HG02678 (cell line): Measurements from ENCODE around the gene REEP1.
A peak's percentile ranks its signal among the peaks of the same experiment; 100 is the strongest.

Source experiments
- ATAC-seq: cut with Tn5 transposase; IDR thresholded peaks from one replicate; pipeline ENCODE4 v1.9.1; 2021; ENCODE audit warnings: mild to moderate bottlenecking, moderate library complexity; ENCODE audit not compliant: unreplicated experiment

The REEP1 gene

DNA sequence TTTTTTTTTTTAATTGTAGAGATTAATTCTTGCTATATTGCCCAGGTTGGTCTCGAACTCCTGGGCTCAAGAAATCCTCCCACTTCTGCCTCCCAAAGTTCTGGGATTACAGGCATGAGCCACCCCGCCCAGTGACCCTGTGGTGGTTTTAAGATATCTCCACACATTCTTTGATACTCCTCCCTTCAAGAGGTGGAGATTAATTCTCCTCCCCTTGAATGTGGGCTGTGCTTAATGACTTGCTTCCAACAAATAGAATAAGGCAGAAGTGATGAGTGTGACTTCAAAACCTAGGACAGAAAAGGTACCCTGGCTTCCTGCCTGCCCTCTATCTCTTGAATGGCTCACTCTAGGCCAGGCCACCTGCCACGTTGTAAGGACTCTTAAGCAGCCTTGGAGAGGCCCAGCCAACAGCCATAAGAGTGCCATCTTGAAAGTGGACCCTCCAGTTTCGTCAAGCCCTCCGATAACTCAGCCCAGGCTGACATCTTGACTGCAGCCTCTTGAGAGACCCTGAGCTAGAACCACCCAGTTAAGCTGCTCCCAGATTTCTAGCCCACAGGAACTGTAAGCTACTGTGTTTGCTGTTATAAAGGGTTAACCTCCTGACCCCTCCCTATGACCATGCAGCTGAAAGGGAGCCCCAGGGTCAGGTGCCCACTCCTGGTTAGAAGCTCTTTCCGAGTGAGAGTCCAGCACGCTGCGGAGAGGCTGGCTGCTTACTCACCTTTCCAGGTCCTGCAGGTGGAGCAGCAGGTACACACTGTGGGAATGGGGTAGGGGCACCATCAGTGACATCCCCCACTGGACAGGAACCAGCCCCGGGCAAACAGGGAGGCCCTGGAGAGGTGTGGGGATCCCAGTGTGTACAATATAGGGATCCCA, 110.5 kb downstream of the REEP1 start:
- no peak for ATAC-seq

- no peak for ATAC-seq
Measured at GRCh38 chr2:86226070-86226469, 111.4 kb downstream of the REEP1 start.

- peak; percentile 63 for ATAC-seq
Measured at GRCh38 chr2:86225581-86225980, 111.8 kb downstream of the REEP1 start.

DNA sequence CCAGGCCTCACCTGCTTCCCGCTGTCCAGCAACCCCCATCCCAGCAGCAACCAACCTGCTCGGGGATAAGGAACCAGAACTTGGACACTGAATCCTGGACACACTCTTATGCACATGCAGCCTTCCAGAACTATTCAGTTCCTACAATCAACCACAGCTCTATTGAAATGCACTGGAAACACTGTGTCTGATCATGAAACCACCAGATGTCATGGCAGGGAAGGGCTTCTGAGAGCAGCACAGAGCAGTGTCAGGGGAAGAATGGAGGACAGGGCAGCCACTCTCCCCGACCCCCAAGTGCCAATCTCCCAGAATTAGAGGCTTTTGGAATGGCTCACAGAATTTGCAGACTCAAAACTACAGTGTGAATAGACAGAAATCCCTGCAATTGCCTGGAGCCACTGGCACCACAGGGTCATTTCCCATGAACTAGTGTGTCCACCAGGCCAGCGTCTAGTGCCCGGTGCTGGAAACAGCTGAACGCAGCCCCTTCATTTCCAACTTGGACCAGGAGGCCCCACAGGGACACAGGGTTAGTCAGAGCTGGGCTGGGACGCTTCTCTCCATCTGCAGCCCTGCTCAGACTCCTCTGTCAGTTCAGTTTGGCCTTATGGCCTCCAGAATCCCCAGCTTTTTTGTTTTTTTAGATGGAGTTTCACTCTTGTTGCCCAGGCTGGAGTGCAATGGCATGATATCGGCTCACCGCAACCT, 112.6 kb downstream of the REEP1 start:
- ATAC-seq = no peak

DNA sequence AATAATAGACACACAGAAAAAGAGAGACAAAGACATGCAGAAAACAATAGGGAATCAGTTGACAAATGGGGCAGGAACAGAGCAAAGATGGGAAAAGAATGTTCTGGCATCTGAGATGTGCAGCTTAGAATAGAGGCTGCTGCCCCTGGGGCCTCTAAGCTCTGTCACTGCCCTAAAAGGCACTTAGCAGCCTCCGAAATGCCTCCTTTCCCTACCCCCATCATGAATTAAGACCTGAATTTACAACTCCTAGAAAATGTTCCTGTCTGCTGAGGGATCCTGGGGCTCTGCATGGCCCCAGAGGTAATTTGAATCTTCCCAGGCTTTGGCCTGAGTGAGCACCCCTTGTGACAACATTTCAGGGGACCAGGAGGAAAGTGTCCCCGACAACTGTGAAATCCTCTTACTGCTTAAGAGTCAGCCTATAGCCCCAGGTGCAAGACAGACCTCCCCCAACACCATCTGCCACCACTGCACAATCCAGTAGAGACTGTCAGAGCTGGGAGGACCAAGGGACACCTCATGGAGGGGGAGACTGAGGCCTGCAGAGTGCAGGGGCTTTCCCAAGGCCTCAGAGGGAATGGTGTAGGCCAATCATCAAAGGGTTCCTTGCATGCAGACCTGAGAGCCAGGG, 113.4 kb downstream of the REEP1 start:
- ATAC-seq = no peak

DNA sequence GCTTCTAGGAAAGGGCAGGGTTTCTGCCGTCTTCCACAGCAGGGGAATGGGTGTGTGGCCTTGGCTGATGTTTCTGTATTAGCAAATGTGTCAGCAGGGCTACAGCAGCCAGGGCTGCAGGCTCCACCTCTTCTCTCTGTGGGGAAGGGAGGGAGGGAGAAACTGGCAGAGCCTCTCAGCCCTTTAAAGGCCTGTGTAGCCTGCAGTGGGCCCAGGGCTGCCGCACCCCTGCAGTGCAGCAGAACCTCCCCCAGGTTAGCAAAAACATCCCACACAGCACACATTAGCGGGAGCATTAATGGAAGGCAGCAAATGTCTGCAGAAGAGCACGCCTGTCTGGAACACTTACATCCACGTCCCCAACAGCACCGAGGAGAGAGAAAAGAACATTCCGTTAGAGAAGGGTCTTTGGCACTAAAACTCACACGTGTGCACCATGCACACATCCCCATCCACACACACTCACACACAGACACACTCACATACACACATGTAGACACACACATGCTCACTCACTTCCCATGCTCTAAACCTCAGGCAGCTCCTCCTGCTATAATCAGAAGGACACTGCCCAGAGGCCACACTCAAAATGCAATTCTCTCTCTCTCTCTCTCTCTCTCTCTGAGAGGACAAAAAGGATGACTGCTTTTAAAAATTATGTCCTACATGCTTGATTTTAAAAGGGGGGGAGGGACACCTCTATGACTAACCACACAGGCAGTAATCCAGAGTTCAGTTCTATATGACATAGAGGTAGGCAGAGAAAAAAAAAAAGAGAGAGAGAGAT, 114.1 kb downstream of the REEP1 start:
- ATAC-seq = no peak

GRCh38 chr2:86221066-86221684, 116.3 kb downstream of the REEP1 start:
- no peak for ATAC-seq

DNA sequence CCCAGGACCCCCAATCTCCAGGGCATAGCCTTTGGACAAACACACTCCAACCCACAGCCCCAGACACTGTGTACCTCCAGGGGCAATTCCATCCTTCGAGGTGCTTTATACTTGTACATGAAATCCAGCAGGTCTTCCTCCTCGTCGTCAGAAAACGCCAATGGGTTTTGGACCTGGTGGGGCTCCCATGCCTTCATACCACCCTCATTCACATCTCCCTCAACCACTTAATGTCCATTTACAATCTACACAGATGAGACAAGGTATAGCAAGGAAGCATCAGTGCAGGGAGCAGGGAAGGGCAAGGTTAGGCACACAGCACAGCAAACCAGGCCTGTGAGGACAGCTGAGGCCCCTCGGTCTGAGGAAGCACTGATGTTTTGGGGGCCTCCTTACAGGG, 117.5 kb downstream of the REEP1 start:
- ATAC-seq = no peak

GRCh38 chr2:86218124-86218523, 119.3 kb downstream of the REEP1 start:
- ATAC-seq = no peak

GRCh38 chr2:86216575-86217555, 120.6 kb downstream of the REEP1 start:
- ATAC-seq = no peak

DNA sequence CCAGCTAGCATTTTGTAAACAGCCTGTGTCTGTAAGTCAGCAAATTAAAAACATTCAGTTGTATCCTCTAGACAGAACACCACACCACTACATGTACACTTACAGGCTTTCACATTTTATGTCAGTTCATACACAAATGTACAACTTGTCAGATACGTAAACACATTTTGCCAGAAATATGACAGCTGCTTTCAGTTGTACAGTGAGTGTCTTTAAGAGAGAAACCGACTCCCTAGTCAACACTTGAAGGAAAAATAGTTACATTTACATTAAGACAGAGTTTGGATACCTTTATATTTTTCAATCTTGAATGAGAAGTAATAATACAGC, 123.0 kb downstream of the REEP1 start:
- ATAC-seq = no peak

DNA sequence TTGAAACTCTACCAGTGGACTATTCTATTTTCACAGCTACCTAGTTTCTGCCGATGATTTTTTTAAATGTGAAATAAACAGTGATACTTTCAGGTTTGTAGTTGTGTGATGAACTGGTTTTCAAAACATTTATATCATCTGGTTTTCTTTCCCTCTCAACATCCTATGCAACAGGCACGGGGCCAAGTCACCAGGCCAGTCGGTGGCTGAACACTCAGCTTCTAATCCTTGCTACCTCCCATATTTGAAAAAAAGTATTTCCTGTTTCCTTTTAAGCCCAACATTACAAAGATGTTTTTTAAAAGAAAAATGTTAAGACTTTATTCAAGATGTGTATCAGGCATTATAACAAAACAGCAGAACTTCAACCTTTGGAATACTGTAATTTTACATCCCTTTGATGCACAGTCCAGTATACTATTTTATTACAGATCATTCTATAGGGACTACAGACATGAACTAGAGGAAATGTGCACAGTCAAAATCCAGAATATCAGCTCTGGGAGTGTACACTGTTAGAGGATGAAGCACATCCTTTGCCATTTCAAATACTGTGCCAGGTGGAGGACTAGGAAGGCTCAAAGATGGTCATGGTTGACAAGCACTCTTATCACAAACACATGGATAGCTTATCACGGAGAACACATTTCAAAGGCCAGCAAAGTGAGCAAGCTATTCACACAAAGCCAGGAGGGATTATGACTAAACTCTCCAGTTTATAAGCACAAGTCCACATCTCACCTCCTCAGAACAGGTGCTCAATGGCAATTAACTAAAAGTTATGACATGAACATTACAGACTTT, 123.5 kb downstream of the REEP1 start:
- no peak for ATAC-seq

DNA sequence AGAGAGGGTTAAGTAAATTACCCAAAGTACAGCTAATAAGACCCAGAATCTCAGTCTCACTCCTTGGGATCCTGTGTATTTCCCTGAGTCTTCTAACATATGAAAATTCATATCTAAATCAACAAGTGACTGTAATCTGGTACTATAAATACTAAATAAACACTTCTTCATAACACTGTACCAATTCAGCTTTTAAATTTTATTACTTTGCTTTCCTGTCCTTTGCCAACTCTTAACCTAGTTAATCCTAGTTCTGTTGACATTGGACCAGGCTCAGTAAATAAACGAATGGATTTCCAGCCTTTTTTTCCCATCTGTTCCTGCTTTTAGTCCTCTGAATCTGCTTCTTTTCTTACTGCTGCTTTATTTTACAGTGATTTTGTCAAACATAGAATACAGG, 124.4 kb downstream of the REEP1 start:
- no peak for ATAC-seq

GRCh38 chr2:86211796-86212188, 125.6 kb downstream of the REEP1 start:
- no peak for ATAC-seq

DNA sequence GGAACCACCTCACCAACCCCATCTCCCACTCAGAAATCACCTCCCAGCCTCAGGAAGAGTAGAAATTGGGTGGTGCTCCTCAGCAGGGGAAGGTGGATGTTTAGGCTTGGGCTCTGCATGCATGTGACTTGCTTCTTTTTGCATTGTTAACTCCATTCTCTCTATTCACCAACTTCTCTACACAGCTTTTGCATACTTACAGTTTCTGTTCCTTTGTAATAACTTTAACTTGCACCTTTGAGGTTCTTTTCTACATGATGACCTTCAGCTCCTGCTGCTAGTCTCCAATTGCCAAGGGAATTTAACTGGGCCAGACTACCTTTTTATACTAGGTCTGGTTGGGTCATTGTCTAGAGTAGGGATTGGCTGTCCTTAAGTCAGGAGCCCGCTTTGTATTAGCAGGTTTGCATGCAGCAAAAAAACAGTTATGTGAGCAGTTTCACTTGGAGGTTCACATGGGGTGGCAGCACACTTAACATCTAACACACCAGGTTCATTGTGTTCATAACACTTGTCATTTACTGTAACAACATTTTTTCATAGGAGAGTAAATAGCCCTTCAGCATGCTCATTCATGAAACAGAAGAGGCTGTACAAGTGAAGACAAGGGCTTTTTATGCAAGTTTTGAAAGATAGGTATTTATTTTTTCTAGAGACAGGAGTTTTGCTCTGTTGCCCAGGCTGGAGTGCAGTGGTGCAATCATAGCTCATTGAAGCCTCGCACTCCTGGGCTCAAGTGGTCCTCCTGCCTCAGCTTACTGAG, 126.2 kb downstream of the REEP1 start:
- ATAC-seq = no peak

- no peak for ATAC-seq
Measured at GRCh38 chr2:86204458-86204857, 133.0 kb downstream of the REEP1 start.

GRCh38 chr2:86203614-86204013, 133.8 kb downstream of the REEP1 start:
- no peak for ATAC-seq

GRCh38 chr2:86202702-86203101, 134.7 kb downstream of the REEP1 start:
- ATAC-seq = no peak
